Measurements from ENCODE around the gene MRGPRE.

Gene MRGPRE

GRCh38 chr11:3203221-3204043, 28.8 kb downstream of the MRGPRE start:
- TF ChIP-seq TAF1 (IDR thresholded peaks at IDR 0.05; ENCODE audit: borderline replicate concordance, insufficient read depth, low read length): no peak

- TF ChIP-seq FOXP2 (optimal IDR thresholded peaks at IDR 0.05; ENCODE audit: borderline replicate concordance, extremely low read depth, extremely low read length, insufficient read depth) (no peak), TAF1 (IDR thresholded peaks at IDR 0.05; ENCODE audit: borderline replicate concordance, insufficient read depth, low read length) (no peak), SIN3A (IDR thresholded peaks at IDR 0.05; ENCODE audit: borderline replicate concordance, insufficient read depth, low read length) (no peak), POLR2AphosphoS5 (IDR thresholded peaks at IDR 0.05; ENCODE audit: low read depth, low read length) (no peak), REST (IDR thresholded peaks at IDR 0.05; ENCODE audit: insufficient read depth in 1 of 2, low read depth in 2 of 2, low read length in 2 of 2) (no peak)
These were observed 29.5 kb downstream of the MRGPRE start for GRCh38 chr11:3202759-3203158.

- TF ChIP-seq FOXP2 (optimal IDR thresholded peaks at IDR 0.05; ENCODE audit: borderline replicate concordance, extremely low read depth, extremely low read length, insufficient read depth) (no peak), REST (IDR thresholded peaks at IDR 0.05; ENCODE audit: insufficient read depth in 1 of 2, low read depth in 2 of 2, low read length in 2 of 2) (no peak), SIN3A (IDR thresholded peaks at IDR 0.05; ENCODE audit: borderline replicate concordance, insufficient read depth, low read length) (no peak), POLR2AphosphoS5 (IDR thresholded peaks at IDR 0.05; ENCODE audit: low read depth, low read length) (no peak), TAF1 (IDR thresholded peaks at IDR 0.05; ENCODE audit: borderline replicate concordance, insufficient read depth, low read length) (no peak)
These were observed 29.9 kb downstream of the MRGPRE start for GRCh38 chr11:3202305-3202704.

- no peak for TF ChIP-seq REST (IDR thresholded peaks at IDR 0.05; ENCODE audit: insufficient read depth in 1 of 2, low read depth in 2 of 2, low read length in 2 of 2)
- TF ChIP-seq SIN3A (IDR thresholded peaks at IDR 0.05; ENCODE audit: borderline replicate concordance, insufficient read depth, low read length): no peak
These were observed 30.5 kb downstream of the MRGPRE start for GRCh38 chr11:3201677-3202181.

- no peak for TF ChIP-seq SIN3A (IDR thresholded peaks at IDR 0.05; ENCODE audit: borderline replicate concordance, insufficient read depth, low read length)
- no peak for TF ChIP-seq POLR2AphosphoS5 (IDR thresholded peaks at IDR 0.05; ENCODE audit: low read depth, low read length)
- TF ChIP-seq FOXP2 (optimal IDR thresholded peaks at IDR 0.05; ENCODE audit: borderline replicate concordance, extremely low read depth, extremely low read length, insufficient read depth): no peak
- TF ChIP-seq REST (IDR thresholded peaks at IDR 0.05; ENCODE audit: insufficient read depth in 1 of 2, low read depth in 2 of 2, low read length in 2 of 2): no peak
These were observed 31.1 kb downstream of the MRGPRE start for GRCh38 chr11:3201112-3201581.

All from PFSK-1 (cell line).